NAMALWA (cell line): ENCODE measurements around the gene GATAD2A.
A peak's percentile ranks its signal among the peaks of the same experiment; 100 is the strongest.
"Not testable (repeated sequence)": the region's sequence is repeated elsewhere in the genome, so short reads cannot be mapped to it uniquely, and the experiment has no call there.

Experiments
- DNase-seq: peaks from one replicate; pipeline ENCODE4 v3.0.0-alpha.2; 2015; ENCODE audit warnings: low spot score

Gene GATAD2A

GRCh38 chr19:19404879-19405860, at the start of gene GATAD2A:
TSS of gene GATAD2A (plus strand) at chr19:19405675. CDS start at chr19:19465346, 59,671 bp downstream.
- peak; percentile 89 for DNase-seq

- DNase-seq, result no peak
These were observed 49.0 kb upstream of the GATAD2A start for GRCh38 chr19:19356500-19356899.

- no peak for DNase-seq
These were observed 48.4 kb upstream of the GATAD2A start for GRCh38 chr19:19356901-19357566.

- peak; percentile 89 for DNase-seq
These were observed 44.3 kb upstream of the GATAD2A start for GRCh38 chr19:19361075-19361594.

GRCh38 chr19:19362075-19362474, 43.4 kb upstream of the GATAD2A start:
- DNase-seq, result no peak

GRCh38 chr19:19366434-19367396, 38.8 kb upstream of the GATAD2A start:
- DNase-seq, result peak; percentile 87

GRCh38 chr19:19368087-19368486, 37.4 kb upstream of the GATAD2A start:
- DNase-seq, result no peak

GRCh38 chr19:19371059-19371458, 34.4 kb upstream of the GATAD2A start:
- DNase-seq, result no peak

GRCh38 chr19:19372656-19373416, 32.6 kb upstream of the GATAD2A start:
- peak; percentile 85 for DNase-seq

- no peak for DNase-seq
These were observed 25.9 kb upstream of the GATAD2A start for GRCh38 chr19:19379527-19379926.

- not testable (repeated sequence) for DNase-seq
These were observed 25.2 kb upstream of the GATAD2A start for GRCh38 chr19:19380316-19380715.

- no peak for DNase-seq
These were observed 24.2 kb upstream of the GATAD2A start for GRCh38 chr19:19381007-19381926.

GRCh38 chr19:19382118-19382517, 23.4 kb upstream of the GATAD2A start:
- no peak for DNase-seq

GRCh38 chr19:19384486-19384885, 21.0 kb upstream of the GATAD2A start:
- DNase-seq, result no peak

- peak; percentile 100 for DNase-seq
These were observed 20.2 kb upstream of the GATAD2A start for GRCh38 chr19:19385131-19385895.

- peak; percentile 71 for DNase-seq
These were observed 19.3 kb upstream of the GATAD2A start for GRCh38 chr19:19385896-19386869.

GRCh38 chr19:19387108-19387507, 18.4 kb upstream of the GATAD2A start:
- no peak for DNase-seq
